ENCODE measurements around the gene NDST1. TPM values are rescaled to one million over a fixed set of nuclear protein-coding genes. Genes with fewer than 3 reads are reported as not detected.
A peak's percentile ranks its signal among the peaks of the same experiment; 100 is the strongest.

NDST1 gene
- 10 to 100 TPM in 3 of 4 donors, 1 to 10 TPM in 1; 7.4 to 44.5 (median 21.0) TPM for polyA plus RNA-seq
- long read RNA-seq, donor 1, partial matches to known transcripts: 22 of 29 reads
- long read RNA-seq, donor 1, other reads (novel, unspliced or antisense): 5 of 29 reads
- long read RNA-seq, donor 2, partial matches to known transcripts: 15 of 15 reads
- long read RNA-seq, donor 2, other reads (novel, unspliced or antisense): 0 of 15 reads
- long read RNA-seq, donor 3, partial matches to known transcripts: 0 of 1 reads
- long read RNA-seq, donor 3, other reads (novel, unspliced or antisense): 0 of 1 reads
- long read RNA-seq, donor 4: 0 reads
- long read RNA-seq, donor 5, partial matches to known transcripts: 0 of 1 reads
- long read RNA-seq, donor 5, other reads (novel, unspliced or antisense): 0 of 1 reads
- long read RNA-seq, donor 6, partial matches to known transcripts: 7 of 10 reads
- long read RNA-seq, donor 6, other reads (novel, unspliced or antisense): 0 of 10 reads
- long read RNA-seq, donor 7: 0 reads
- long read RNA-seq, donor 8: 0 reads
- long read RNA-seq, donor 9: 0 reads
- long read RNA-seq, donor 10, partial matches to known transcripts: 0 of 1 reads
- long read RNA-seq, donor 10, other reads (novel, unspliced or antisense): 0 of 1 reads

DNA sequence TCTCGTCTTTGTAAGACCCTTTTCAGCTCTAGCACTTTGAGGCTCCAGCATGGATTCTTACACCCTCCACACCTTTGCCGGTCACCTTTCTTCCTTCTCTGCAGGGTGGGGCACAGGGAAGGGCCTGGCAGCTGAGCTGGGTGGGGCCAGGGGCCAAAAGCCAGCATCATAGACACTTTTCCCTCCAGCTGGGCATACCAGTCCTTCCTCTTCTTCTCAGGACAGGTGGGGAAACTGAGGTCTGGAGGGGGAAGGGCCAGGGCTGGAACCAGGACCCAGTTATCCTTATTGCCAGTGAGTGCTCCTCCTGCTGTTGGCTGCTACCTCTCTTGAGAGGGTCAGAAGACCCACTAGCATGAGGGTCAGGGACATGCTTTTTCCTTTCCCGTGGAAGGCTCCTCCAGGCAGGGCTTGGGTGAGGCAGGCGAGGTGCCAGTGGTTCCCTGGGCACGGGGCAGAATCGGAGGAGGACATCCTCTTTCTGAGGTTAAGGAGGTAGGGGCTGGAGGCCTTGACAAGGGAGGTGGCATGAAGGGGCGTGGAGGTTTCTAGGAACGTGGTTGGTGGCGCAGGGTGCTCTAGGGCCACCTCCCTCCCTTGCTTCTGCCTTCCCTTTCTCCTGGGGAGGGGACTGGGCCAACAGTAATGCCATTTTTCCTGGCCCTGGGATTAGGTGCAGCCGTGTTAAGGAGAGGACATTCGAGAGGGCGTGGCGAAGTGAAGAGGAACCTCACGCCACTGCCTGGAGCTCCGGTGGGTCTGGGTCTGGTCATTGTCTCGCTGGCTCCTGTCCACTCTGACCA is at the start of gene NDST1:
Gene NDST1 (plus strand): TSS at position 658 of the 803 bp plus-strand sequence. CDS start 13,124 bp downstream, outside the sequence.
- Histone ChIP-seq H3K27me3 (ENCODE audit: control insufficient read depth in 3 of 3, insufficient read depth in 3 of 3, low read length in 3 of 3) (no peaks in the 10 kb centered on the region), H3K9me3 (ENCODE audit: control insufficient read depth in 2 of 2, insufficient read depth in 1 of 2, low read depth in 1 of 2, low read length in 1 of 2) (no peaks in the 10 kb centered on the region), H3K27ac (ENCODE audit: low read depth in 1 of 3, low read length in 2 of 3) (peak within 1 kb of the TSS; percentile 41 to 90 (median 58)), H3K4me1 (ENCODE audit: control insufficient read depth in 3 of 3, insufficient read depth in 2 of 3, low read depth in 1 of 3, low read length in 2 of 3) (peaks cover 27 to 66% (median 33%) of the 10 kb centered on the region in 3 donors), H3K36me3 (ENCODE audit: control insufficient read depth in 3 of 3, insufficient read depth in 2 of 3, low read depth in 1 of 3, low read length in 3 of 3) (peaks cover 0 to 56% (median 0%) of the 10 kb centered on the region in 3 donors), H3K4me3 (ENCODE audit: low read depth in 1 of 3, low read length in 3 of 3) (no peak within 1 kb of the TSS)
- 55 to 67% (median 56%) methylated on average over 16 of the region's 16 CpGs for WGBS, 3 donors
- peak; percentile 52 to 88 for DNase-seq
- FAIRE-seq: no peak

DNA sequence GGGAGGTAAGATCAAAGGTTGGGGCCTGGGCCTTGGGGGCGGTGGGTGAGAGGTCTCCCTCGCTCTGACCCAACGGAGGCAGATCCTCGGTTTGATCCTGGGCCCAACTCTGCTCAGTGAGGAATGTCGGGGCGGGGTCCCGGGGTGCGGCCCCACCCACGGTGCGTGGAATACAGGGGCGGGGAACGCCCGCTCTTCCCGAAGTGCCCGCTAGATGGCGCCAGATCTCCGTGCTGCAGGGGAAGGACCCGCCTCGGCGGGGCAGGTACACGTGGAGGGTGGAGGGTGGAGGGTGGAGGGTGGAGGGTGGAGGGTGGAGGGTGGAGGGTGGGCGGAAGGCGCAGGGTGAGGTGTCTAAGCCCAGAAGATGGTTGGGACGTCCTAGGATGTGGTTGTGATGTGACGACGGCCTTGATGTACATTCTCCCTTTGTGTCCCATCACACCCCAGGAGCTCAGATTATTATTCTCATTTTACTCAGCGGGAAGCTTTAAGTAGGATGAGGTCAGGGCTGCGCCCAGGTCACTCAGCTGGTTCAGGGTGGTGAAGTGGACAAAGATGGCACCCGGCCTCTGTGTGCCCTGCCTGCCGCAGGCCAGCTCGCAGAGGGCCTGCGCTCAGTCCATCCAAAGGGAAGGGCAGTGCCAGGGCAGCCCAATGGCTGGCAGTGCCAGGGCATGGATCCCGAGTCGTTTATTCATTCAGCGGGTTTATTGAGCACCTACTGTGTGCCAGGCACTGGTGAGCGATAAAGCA is 49.0 kb upstream of the NDST1 start:
- Histone ChIP-seq H3K36me3 (ENCODE audit: control insufficient read depth in 3 of 3, insufficient read depth in 2 of 3, low read depth in 1 of 3, low read length in 3 of 3) (no peaks in the 10 kb centered on the region), H3K4me3 (ENCODE audit: low read depth in 1 of 3, low read length in 3 of 3) (peak overlapping the region in 1 of 3 donors; percentile 23), H3K27ac (ENCODE audit: low read depth in 1 of 3, low read length in 2 of 3) (no peak overlapping the region), H3K9me3 (ENCODE audit: control insufficient read depth in 2 of 2, insufficient read depth in 1 of 2, low read depth in 1 of 2, low read length in 1 of 2) (no peaks in the 10 kb centered on the region), H3K27me3 (ENCODE audit: control insufficient read depth in 3 of 3, insufficient read depth in 3 of 3, low read length in 3 of 3) (no peaks in the 10 kb centered on the region), H3K4me1 (ENCODE audit: control insufficient read depth in 3 of 3, insufficient read depth in 2 of 3, low read depth in 1 of 3, low read length in 2 of 3) (peaks cover 0 to 6% (median 0%) of the 10 kb centered on the region in 3 donors)
- WGBS, 3 donors: 17 to 21% (median 21%) methylated on average over 30 to 36 of the region's 36 CpGs
- DNase-seq (peak; percentile 64 to 88), FAIRE-seq (no peak)

DNA sequence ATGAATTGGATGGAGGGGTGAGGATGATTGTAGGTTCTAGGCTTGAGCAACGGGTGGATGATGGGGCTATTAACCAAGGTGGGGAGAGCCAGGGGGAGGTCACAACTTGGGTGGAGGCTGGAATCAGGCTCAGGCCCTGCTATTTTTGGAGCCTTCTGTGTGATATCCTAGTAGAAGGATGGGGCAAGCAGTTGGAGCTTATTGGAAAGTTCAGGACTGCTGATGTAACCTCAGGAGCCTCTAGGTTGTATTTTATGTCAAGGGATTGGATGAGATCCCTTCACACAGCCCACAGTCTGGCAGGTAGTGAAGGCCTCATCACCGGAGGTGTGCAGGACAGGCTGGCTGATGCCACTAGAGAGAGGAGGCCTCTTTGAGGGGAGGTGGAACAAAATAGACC is 47.1 kb upstream of the NDST1 start:
- DNase-seq (no peak), FAIRE-seq (no peak)
- H3K4me3 ChIP-seq (ENCODE audit: low read depth in 1 of 3, low read length in 3 of 3): no peak overlapping the region
- H3K36me3 ChIP-seq (ENCODE audit: control insufficient read depth in 3 of 3, insufficient read depth in 2 of 3, low read depth in 1 of 3, low read length in 3 of 3): no peaks in the 10 kb centered on the region
- no peaks in the 10 kb centered on the region for H3K9me3 ChIP-seq (ENCODE audit: control insufficient read depth in 2 of 2, insufficient read depth in 1 of 2, low read depth in 1 of 2, low read length in 1 of 2)
- H3K27me3 ChIP-seq (ENCODE audit: control insufficient read depth in 3 of 3, insufficient read depth in 3 of 3, low read length in 3 of 3): no peaks in the 10 kb centered on the region
- H3K27ac ChIP-seq (ENCODE audit: low read depth in 1 of 3, low read length in 2 of 3): no peak overlapping the region
- WGBS, 3 donors: 60 to 75% (median 74%) methylated on average over 2 of the region's 2 CpGs
- peaks cover 0 to 6% (median 0%) of the 10 kb centered on the region in 3 donors for H3K4me1 ChIP-seq (ENCODE audit: control insufficient read depth in 3 of 3, insufficient read depth in 2 of 3, low read depth in 1 of 3, low read length in 2 of 3)

DNA sequence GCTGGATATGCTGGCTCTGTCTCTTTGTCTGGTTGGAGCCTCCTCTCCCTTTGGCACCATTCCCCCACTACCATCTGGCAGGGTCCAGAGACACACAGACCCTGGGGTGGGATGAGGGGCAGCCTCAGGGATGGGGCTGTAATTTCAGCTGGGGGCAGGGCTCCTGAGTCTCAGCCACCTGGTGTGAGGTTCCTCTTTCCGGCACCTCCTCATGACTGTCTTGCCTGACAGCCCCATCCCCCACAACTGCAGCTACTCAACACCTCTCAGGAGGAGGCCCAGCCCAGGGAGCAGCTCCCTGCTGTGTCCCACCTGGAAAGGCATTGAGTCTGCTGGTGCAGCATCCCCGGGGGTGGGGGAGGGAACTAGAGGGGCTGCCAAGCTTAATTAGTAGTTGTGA is 46.7 kb upstream of the NDST1 start:
- WGBS, 3 donors: 45 to 60% (median 47%) methylated on average over 2 of the region's 2 CpGs
- no peak for FAIRE-seq

DNA sequence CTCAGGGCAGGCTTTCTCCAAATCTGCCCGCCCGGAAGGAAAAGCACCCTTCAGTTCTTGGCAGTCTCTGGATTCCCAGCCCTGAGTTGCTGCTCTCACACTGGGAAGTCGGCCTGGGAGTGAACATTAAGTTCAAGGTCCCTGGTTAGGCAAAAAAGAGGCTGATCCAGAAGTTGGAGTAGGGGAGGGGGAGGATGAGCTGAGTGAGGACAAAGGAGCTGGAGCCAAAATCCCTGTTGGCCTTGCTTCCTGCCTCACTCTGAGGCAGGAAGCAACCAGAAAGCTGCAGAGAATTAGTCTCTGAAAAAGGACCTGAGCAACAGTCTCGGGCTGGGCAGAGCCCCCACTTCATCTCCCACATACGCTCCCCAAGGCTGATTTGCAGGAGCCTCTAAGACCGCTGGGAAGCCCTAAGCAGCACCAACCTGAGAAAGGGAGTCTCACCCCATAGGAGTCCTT is 43.3 kb upstream of the NDST1 start:
- Histone ChIP-seq H3K27me3 (ENCODE audit: control insufficient read depth in 3 of 3, insufficient read depth in 3 of 3, low read length in 3 of 3) (no peaks in the 10 kb centered on the region), H3K9me3 (ENCODE audit: control insufficient read depth in 2 of 2, insufficient read depth in 1 of 2, low read depth in 1 of 2, low read length in 1 of 2) (no peaks in the 10 kb centered on the region), H3K27ac (ENCODE audit: low read depth in 1 of 3, low read length in 2 of 3) (peak overlapping the region in 2 of 3 donors; percentile 37 to 74), H3K4me1 (ENCODE audit: control insufficient read depth in 3 of 3, insufficient read depth in 2 of 3, low read depth in 1 of 3, low read length in 2 of 3) (peaks cover 0 to 1% (median 0%) of the 10 kb centered on the region in 3 donors), H3K36me3 (ENCODE audit: control insufficient read depth in 3 of 3, insufficient read depth in 2 of 3, low read depth in 1 of 3, low read length in 3 of 3) (no peaks in the 10 kb centered on the region), H3K4me3 (ENCODE audit: low read depth in 1 of 3, low read length in 3 of 3) (no peak overlapping the region)
- WGBS, 3 donors: 57 to 77% (median 70%) methylated on average over 6 of the region's 6 CpGs
- DNase-seq: no peak
- no peak for FAIRE-seq

More for the DNA sequence above, 46.7 kb upstream of the NDST1 start:
- Histone ChIP-seq H3K4me1 (ENCODE audit: control insufficient read depth in 3 of 3, insufficient read depth in 2 of 3, low read depth in 1 of 3, low read length in 2 of 3) (peaks cover 0 to 6% (median 0%) of the 10 kb centered on the region in 3 donors), H3K36me3 (ENCODE audit: control insufficient read depth in 3 of 3, insufficient read depth in 2 of 3, low read depth in 1 of 3, low read length in 3 of 3) (no peaks in the 10 kb centered on the region), H3K4me3 (ENCODE audit: low read depth in 1 of 3, low read length in 3 of 3) (no peak overlapping the region), H3K9me3 (ENCODE audit: control insufficient read depth in 2 of 2, insufficient read depth in 1 of 2, low read depth in 1 of 2, low read length in 1 of 2) (no peaks in the 10 kb centered on the region), H3K27ac (ENCODE audit: low read depth in 1 of 3, low read length in 2 of 3) (no peak overlapping the region), H3K27me3 (ENCODE audit: control insufficient read depth in 3 of 3, insufficient read depth in 3 of 3, low read length in 3 of 3) (no peaks in the 10 kb centered on the region)
- peak in 1 of 2 donors; percentile 46 for DNase-seq

DNA sequence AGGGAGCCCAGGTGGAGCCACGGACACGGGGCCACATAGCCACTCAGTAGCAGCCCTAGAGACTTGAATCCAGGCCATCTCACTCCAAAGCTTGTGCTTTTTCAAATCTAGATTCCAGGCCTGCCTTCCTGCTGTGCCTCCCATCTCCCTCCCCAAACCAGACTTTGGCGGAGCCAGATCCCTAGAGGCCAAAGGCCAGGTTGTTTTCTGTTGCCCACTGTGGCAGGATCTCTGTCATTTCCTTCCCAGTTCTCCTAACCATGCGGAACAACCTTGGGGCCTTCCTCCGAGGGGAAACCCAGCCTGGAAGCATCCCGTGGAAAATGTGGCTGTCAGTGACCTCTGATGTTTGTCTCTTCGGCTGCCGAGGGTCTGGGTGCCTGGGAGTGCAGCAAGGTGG is 42.0 kb upstream of the NDST1 start:
- H3K27ac ChIP-seq (ENCODE audit: low read depth in 1 of 3, low read length in 2 of 3): peak overlapping the region in 1 of 3 donors; percentile 74
- WGBS, 3 donors: 70 to 80% (median 79%) methylated on average over 8 of the region's 8 CpGs
- no peak for FAIRE-seq

DNA sequence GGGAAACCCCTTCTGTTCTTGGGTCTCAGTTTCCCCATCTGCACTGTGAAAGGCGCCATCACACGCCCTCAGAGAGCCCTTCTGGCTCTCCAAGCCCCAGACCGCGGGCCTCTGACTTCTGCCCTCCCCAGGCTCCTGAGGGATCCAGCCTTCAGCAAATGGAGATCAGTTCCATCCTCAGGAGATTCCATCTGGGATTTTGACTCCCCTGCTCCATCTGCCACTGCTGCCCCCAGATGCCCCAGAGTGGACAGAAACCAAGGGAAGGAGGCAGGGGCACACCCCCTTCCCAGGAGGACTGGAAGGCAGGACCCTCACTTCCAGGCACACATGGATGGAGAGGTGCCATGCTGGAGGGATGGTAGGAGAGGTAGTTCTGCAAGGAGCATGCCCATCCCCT is 39.7 kb upstream of the NDST1 start:
- no peaks in the 10 kb centered on the region for H3K4me1 ChIP-seq (ENCODE audit: control insufficient read depth in 3 of 3, insufficient read depth in 2 of 3, low read depth in 1 of 3, low read length in 2 of 3)
- no peak overlapping the region for H3K4me3 ChIP-seq (ENCODE audit: low read depth in 1 of 3, low read length in 3 of 3)
- 93 to 98% (median 98%) methylated on average over 4 of the region's 4 CpGs for WGBS, 3 donors
- no peaks in the 10 kb centered on the region for H3K36me3 ChIP-seq (ENCODE audit: control insufficient read depth in 3 of 3, insufficient read depth in 2 of 3, low read depth in 1 of 3, low read length in 3 of 3)
- H3K27ac ChIP-seq (ENCODE audit: low read depth in 1 of 3, low read length in 2 of 3): no peak overlapping the region
- no peak for FAIRE-seq
- no peak for DNase-seq
- no peaks in the 10 kb centered on the region for H3K9me3 ChIP-seq (ENCODE audit: control insufficient read depth in 2 of 2, insufficient read depth in 1 of 2, low read depth in 1 of 2, low read length in 1 of 2)
- no peaks in the 10 kb centered on the region for H3K27me3 ChIP-seq (ENCODE audit: control insufficient read depth in 3 of 3, insufficient read depth in 3 of 3, low read length in 3 of 3)

More for the DNA sequence above, 42.0 kb upstream of the NDST1 start:
- no peaks in the 10 kb centered on the region for H3K4me1 ChIP-seq (ENCODE audit: control insufficient read depth in 3 of 3, insufficient read depth in 2 of 3, low read depth in 1 of 3, low read length in 2 of 3)
- H3K4me3 ChIP-seq (ENCODE audit: low read depth in 1 of 3, low read length in 3 of 3): no peak overlapping the region
- H3K36me3 ChIP-seq (ENCODE audit: control insufficient read depth in 3 of 3, insufficient read depth in 2 of 3, low read depth in 1 of 3, low read length in 3 of 3): no peaks in the 10 kb centered on the region
- no peaks in the 10 kb centered on the region for H3K9me3 ChIP-seq (ENCODE audit: control insufficient read depth in 2 of 2, insufficient read depth in 1 of 2, low read depth in 1 of 2, low read length in 1 of 2)
- H3K27me3 ChIP-seq (ENCODE audit: control insufficient read depth in 3 of 3, insufficient read depth in 3 of 3, low read length in 3 of 3): no peaks in the 10 kb centered on the region
- no peak for DNase-seq
